Measurements from ENCODE around the gene SLC15A3.

DNA sequence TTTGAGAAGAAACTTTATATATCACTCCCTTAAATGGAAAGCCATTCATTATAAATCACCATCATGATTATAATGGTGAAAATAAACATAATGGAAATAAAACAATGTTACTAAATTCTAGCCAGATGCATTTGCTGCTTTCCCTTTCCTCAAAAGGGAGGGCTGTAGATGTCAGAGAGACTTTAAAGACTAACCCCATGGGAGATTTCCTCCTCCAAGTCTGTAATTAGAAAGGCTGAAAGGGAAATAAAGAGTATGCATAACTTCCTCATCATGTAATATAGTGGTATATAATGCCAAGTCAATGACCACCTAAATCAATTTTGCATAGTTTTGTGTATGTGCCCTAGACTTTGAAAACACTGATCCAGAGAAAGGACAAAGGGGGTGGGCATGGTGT is 25.9 kb upstream of the SLC15A3 start:
- TF ChIP-seq, protein P1, sequence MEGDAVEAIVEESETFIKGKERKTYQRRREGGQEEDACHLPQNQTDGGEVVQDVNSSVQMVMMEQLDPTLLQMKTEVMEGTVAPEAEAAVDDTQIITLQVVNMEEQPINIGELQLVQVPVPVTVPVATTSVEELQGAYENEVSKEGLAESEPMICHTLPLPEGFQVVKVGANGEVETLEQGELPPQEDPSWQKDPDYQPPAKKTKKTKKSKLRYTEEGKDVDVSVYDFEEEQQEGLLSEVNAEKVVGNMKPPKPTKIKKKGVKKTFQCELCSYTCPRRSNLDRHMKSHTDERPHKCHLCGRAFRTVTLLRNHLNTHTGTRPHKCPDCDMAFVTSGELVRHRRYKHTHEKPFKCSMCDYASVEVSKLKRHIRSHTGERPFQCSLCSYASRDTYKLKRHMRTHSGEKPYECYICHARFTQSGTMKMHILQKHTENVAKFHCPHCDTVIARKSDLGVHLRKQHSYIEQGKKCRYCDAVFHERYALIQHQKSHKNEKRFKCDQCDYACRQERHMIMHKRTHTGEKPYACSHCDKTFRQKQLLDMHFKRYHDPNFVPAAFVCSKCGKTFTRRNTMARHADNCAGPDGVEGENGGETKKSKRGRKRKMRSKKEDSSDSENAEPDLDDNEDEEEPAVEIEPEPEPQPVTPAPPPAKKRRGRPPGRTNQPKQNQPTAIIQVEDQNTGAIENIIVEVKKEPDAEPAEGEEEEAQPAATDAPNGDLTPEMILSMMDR (IDR thresholded peaks at IDR 0.05 in 8 of 11, conservative IDR thresholded peaks at IDR 0.05 in 3 of 11): no peak
- no peak for TF ChIP-seq POLR2AphosphoS5 (IDR thresholded peaks at IDR 0.05)
